Suppressor macrophage treated with lipopolysaccharide for 1 hour (primary cell): ENCODE data around the gene UTP11.
A peak's percentile ranks its signal among the peaks of the same experiment; 100 is the strongest.

Experiments
- DNase-seq, 3 donors: peaks; one replicate each; pipeline ENCODE4 v3.0.0-alpha.2; 2020 to 2022

UTP11 gene

GRCh38 chr1:38046884-38047602 lies 34.5 kb downstream of the UTP11 start:
- peak; percentile 74 to 93 (median 86) for DNase-seq

GRCh38 chr1:38047603-38048141 lies 35.1 kb downstream of the UTP11 start:
- no peak for DNase-seq

GRCh38 chr1:38050397-38051078 lies 38.0 kb downstream of the UTP11 start:
- peak in 1 of 3 donors; percentile 13 for DNase-seq

GRCh38 chr1:38051079-38051543 lies 38.6 kb downstream of the UTP11 start:
- DNase-seq, result no peak

- DNase-seq, result no peak
These were observed 40.3 kb downstream of the UTP11 start for GRCh38 chr1:38052750-38053415.

GRCh38 chr1:38053416-38054091 lies 41.0 kb downstream of the UTP11 start:
- DNase-seq, result peak in 2 of 3 donors; percentile 36 to 42

GRCh38 chr1:38055398-38055797 lies 42.9 kb downstream of the UTP11 start:
- DNase-seq, result no peak

- DNase-seq, result no peak
These were observed 43.4 kb downstream of the UTP11 start for GRCh38 chr1:38055965-38056364.

GRCh38 chr1:38059635-38060250 lies 47.2 kb downstream of the UTP11 start:
- no peak for DNase-seq

- no peak for DNase-seq
These were observed 48.0 kb downstream of the UTP11 start for GRCh38 chr1:38060498-38060897.

GRCh38 chr1:38061290-38061689 lies 48.8 kb downstream of the UTP11 start:
- no peak for DNase-seq

GRCh38 chr1:38061883-38062328 lies 49.4 kb downstream of the UTP11 start:
- DNase-seq, result no peak

GRCh38 chr1:38062361-38063288 lies 50.1 kb downstream of the UTP11 start:
- DNase-seq, result no peak

- DNase-seq, result no peak
These were observed 51.1 kb downstream of the UTP11 start for GRCh38 chr1:38063616-38064015.

GRCh38 chr1:38064197-38064903 lies 51.8 kb downstream of the UTP11 start:
- peak; percentile 37 to 53 (median 44) for DNase-seq

- DNase-seq, result peak in 1 of 3 donors; percentile 4
These were observed 55.9 kb downstream of the UTP11 start for GRCh38 chr1:38068220-38068979.

- DNase-seq, result no peak
These were observed 56.4 kb downstream of the UTP11 start for GRCh38 chr1:38068980-38069340.

GRCh38 chr1:38071312-38072256 lies 59.0 kb downstream of the UTP11 start:
- DNase-seq, result peak; percentile 25 to 35 (median 29)

- no peak for DNase-seq
These were observed 60.3 kb downstream of the UTP11 start for GRCh38 chr1:38072858-38073257.
